GM18951 (cell line): ENCODE measurements around the gene EHBP1.
"Not testable (repeated sequence)": the region's sequence is repeated elsewhere in the genome, so short reads cannot be mapped to it uniquely, and the experiment has no call there.

Experiments used
- POLR2A ChIP-seq: IDR thresholded peaks from 4 replicates; pipeline ENCODE4 v1.6.1; 2011; ENCODE audit warnings: mild to moderate bottlenecking; ENCODE audit not compliant: insufficient read length, insufficient read depth; ENCODE audit errors: extremely low read depth
- in situ Hi-C: fragments of 300-500 bp; cut with MboI; formaldehyde crosslinking; loops from one replicate; pipeline ENCODE4 v1.12.0; 2022; ENCODE audit warnings: low sequenced_read_pairs, mixed read lengths, inconsistent platforms; ENCODE audit not compliant: unreplicated experiment

The EHBP1 gene

DNA sequence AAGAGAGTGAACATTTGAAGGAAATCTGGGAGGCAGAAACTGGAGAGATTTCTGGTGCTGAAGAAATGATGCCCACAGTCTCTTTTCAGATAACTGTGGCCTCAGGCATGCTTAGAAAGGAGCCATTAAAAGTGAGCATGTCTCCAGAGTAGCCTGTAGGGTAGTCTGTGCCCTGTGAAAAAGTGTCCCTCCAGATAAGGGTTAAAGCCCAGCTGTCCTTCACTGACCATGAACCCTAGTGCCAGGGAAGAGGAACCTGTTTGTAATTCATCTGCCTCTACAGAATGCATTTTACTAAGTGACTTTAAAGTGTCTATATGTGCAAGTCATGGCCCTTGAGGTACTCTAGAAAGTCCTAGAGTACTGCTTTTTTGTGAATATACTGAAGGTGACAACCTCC lies 30.5 kb upstream of the EHBP1 start:
- TF ChIP-seq POLR2A = no peak
- in situ Hi-C loops = no loop called here

DNA sequence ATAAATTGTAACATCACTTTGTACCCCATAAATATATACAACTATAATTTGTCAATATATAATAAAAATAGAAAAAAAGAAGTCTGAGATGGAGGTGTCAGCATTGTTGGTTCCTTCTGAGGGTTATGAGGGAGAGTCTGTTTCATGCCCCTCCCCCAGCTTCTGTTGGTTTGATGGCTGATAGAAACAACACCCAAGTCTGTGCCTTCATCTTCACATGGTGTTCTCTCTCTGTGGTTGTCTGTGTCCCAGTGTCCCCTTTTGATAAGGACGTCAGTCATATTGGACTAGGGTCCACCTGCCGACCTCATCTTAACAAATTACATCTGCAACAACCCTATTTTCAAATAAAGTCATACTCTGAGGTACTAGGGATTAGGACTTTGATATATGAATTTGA lies 20.3 kb upstream of the EHBP1 start:
- no peak for TF ChIP-seq POLR2A
- in situ Hi-C loops = no loop called here

DNA sequence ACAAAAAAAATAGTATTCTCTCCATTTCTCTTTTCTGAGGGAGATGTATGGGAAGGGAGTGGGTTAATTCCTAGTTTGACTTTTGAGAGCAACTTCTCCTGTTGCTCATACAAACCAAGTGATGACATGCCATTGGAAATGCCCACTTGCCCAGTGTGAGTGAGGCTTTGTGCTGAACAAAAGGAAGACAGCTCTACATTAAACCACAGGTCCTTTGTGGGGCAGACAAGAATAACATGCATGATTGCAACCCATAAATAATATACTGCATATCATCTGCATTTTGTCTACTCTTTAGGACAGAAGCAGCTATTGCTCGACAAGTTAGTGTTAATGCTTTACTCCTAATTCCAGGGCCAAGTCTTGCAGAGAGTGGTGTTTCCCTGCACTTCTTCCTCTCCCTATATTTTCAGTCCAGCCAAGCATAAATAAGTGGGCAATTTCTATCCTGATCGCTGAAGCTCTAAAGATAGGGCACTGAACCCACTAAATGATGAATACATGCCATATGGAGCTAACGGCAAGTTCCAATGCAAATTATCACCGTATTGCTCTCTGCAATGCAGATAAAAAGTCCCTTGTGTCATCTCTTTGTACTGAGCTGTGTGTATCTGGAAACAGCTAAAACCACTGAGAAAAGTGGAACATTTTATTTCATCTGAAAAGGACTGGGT lies 19.4 kb upstream of the EHBP1 start:
- no peak for TF ChIP-seq POLR2A
- in situ Hi-C loops = no loop called here

DNA sequence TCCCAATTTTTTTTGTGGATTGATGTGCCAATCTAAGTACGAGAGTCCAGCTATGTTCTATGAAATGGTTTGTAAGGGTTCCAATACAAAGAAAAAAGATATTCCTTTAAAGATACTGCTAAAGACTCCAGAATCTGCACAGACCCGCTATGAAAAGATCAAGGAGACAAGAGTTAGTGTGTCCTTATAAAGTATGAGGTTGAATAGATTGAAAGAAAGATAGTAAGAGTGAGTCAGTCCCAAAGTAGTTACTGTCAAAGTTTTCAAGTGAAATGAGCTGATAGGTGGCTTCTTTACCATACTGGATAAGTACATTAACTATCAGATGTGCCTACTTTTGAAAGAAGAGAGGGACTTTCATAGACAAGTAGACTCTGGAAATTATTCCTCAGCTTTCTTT lies 17.9 kb upstream of the EHBP1 start:
- in situ Hi-C loops = no loop called here
- no peak for TF ChIP-seq POLR2A

DNA sequence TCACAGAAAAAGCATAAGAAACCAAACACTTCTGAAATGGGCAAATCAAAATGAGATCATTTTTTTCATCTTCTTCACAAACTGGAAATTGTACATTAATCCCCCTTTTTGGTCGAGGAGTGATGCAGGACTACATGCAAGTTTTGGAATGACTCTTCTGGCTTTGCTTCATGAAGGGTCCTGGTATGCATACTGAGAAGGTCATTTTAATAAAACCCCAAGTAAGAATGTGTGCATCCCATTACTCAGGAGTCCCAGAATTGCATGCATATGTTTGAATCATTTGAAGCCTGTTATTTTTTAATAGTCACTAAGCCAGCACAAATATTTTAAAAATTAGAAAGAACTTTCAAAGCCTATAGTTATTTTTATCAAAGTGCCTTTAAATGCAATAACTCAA lies 16.7 kb upstream of the EHBP1 start:
- in situ Hi-C loops = no loop called here
- TF ChIP-seq POLR2A = no peak

DNA sequence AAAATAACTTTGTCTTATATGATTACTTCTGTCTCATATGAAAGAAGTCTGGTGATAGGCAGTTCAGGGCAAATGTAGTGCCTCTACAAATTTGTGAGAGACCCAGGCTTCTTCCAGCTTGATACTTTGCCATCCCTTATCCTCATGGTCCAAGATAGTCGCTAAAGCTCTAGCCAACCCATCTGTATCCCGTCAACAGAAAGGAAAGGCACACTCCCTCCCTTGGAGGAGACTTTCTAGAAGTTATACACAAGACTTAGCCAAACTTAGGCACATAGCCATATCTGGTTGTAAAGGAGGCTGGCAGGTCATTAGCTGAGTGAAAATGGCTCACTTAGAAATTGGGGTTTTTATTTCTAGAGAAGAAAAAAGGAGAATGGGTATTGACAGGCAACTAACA lies 14.3 kb upstream of the EHBP1 start:
- in situ Hi-C loops = no loop called here
- TF ChIP-seq POLR2A = no peak

DNA sequence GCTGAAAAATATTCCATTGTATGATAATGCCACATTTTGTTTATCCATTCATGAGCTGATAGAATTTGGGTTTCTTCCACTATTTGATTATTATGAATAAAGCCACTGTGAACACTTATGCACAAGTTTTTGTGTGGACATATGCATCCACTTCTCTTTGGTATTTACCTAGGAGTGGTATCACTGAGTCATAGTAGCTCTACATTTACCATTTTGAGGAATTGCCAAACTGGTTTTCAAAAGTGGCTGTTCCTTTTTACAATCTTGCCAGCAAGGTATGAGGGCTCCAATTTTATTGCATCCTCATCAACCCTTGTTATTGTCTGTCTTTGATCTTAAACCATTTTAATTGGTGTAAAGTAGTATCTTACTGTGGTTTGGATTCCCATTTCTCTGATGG lies 13.3 kb upstream of the EHBP1 start:
- in situ Hi-C loops = no loop called here

DNA sequence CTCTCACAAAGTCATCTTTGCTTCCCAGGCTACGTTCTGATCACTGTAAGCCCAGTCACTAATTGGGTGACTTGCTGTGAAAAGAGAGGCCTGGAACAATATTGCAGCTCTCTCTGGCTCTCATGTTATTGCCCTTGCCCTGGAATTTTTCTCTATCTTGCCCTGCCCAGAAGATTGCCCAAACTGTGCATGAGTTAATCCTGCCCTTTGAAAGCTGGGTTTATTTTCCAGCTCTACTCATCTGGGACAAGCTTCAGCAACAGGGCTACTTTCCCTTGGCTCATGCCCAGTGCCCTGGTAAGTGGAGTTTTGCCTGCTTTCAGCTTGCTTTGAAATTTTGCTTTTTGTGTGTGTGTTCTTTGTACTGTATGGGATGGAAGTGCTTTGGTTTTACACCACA lies 6.9 kb upstream of the EHBP1 start:
- in situ Hi-C loops = no loop called here
- TF ChIP-seq POLR2A = no peak

More for the DNA sequence above, 13.3 kb upstream of the EHBP1 start:
- TF ChIP-seq POLR2A = no peak

DNA sequence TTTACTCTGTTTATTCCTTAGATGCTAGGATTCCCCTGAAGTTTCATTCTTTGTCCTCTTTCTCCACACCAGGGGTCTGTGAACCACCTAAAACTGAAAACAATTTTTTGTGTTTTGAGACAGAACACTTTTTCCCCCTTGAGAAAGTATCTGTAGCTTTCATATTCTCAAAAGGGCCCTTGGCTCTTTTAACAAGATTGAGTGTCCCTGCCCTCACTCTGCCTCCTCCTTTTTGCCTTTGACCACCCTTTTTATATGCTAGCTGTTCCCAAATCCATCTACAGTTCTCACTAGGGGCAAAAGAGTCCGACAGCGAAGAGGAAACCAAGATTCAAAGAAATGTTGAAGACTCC lies 883 bp upstream of the EHBP1 start:
- in situ Hi-C loops = loop anchor here (10.0 kb wide), 1 partner anchor 240 kb away; no protein-coding TSS in a partner anchor

DNA sequence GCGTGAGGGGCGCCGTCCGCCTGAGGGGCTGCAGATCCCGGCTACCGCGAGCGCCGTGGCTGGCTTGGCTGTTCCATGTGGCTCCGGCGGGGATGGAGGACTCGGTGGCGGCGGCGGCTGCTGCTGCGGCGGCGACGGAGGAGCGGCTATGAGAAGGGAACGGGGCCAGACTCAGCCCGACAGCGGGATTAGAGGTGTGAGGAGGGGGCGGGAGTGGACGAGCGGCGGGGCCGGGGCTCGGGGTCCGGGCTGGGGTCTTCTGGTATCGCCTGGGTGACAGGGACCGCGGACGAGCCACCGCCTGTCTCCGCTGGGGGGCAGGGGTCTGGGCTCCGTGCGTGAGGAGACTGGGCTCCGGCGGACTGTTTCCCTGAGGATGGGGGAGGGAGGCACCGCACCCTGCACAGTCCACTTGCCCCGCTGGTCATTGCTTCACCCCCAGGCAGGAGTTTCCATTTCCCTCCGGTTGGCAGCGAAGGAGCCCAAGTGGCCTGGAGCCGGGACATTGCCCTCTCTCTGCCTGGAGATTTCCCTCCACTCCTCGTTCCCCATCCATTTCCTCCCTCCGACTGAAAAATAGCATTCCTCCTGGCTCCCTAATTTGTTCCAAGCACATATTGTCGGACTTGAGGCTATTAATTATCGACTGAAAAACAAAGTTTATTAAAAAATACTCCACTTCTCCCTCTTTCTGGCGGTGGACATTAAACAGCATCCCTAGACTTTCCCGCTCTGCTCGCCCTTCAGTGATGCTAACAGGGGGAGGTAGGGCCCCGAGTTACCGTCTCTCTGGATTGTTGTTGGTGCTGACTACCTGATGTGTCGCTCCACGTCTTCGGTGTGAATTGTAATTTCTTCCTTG lies 577 bp downstream of the EHBP1 start:
- in situ Hi-C loops = loop anchor here (10.0 kb wide), 1 partner anchor 241 kb away; no protein-coding TSS in a partner anchor
- TF ChIP-seq POLR2A = no peak

More for the DNA sequence above, 883 bp upstream of the EHBP1 start:
- TF ChIP-seq POLR2A = no peak

DNA sequence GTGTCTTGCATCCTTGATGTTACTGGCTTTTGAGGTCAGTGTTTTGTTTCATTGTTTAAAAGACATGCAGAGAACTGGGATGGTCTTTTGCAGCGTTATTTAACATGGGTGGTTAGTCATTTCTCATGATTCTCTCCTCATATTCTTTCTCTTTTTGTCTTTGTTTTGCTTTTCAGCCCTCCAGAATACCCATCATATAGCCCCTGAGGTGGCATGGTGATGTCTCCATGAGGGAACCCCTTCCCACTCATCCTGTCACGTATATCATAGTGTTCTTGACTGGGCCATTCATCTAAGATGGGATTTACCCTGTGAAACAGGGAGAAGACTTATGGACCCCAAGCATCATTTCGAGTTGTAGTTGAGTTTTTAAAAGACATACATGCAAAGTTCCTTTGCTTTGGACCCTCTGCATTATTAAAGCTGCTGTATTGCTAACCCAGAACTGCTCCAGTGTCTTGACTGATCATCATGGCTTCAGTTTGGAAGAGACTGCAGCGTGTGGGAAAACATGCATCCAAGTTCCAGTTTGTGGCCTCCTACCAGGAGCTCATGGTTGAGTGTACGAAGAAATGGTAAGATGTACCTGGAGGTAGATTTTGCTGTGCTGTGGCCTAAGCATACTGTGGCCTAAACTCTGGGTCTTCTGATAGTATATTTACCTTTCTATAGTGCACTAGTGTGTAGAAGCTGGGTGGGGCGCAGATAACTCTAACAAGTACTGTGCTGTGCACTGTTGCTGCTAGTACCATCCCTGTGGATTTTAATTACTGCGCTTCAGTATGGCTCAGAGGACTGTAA lies 1.4 kb downstream of the EHBP1 start:
- TF ChIP-seq POLR2A = no peak
- in situ Hi-C loops = loop anchor here (10.0 kb wide), 1 partner anchor 242 kb away; no protein-coding TSS in a partner anchor

DNA sequence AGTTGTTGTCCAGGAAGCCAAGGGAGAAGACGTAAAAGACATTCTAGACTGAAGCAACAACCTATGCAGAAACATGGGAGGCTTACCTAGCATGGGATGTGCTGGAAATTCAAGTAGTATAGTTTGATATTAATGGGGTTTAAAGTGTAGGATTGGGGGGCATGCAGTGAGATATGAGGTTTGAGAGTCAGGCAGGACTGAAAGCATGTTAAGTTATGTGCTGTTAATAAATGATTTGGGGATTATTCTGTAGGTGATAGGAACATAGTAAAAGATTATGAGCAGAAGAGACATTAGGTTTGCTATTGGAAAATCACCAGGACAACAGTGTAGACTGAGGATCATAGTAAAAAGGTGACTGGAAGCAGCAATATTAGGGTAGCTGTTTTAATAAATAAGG lies 3.2 kb downstream of the EHBP1 start:
- TF ChIP-seq POLR2A = no peak
- in situ Hi-C loops = loop anchor here (10.0 kb wide), 1 partner anchor 244 kb away; no protein-coding TSS in a partner anchor

DNA sequence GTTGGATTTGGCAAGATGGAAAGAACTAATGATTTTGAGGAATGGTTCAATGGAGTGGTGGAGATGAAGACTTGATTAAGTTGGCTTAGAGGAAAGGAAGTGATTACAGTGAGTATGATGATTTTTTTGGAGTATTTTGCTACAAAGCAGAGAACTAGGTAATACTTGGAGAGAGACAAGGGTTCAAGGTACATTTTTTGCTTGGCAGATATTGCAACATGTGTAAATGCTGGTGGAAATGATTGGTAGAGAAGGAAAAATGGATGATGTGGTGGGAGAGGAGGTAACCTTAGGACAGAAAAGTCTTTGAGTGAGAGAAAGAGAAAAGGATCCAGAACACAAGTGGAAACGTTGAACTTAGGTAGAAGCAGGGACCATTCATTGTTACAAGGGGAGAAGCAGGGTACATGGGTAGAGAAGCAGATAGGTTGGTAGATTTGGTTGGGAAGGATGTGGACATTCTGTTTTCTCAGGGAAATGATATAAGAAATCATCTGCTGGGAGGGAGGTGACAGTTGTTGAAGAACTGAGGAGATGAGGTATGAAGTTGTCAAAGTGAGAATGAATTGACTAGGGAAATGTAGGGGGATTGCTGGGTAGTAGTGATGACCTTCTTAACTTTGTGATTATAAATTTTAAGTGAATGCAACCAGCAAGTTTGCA lies 6.5 kb downstream of the EHBP1 start:
- no peak for TF ChIP-seq POLR2A
- in situ Hi-C loops = no loop called here

DNA sequence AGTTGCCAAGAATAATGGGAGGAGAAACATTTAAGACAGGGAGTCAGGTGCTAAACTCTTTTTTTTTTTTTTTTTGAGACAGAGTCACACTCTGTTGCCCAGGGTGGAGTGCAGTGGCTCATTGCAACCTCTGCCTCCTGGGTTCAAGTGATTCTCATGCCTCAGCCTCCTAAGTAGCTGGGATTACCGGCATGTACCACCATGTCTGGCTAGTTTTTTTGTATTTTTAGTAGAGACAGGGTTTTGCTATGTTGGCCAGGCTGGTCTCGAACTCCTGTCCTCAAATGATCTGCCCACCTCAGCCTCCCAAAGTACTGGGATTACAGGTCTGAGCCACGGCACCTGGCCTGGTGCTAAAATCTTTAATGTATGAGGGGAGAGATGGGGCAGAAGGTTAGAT lies 7.7 kb downstream of the EHBP1 start:
- in situ Hi-C loops = not testable (repeated sequence)
